GM19351 (cell line): ENCODE measurements around the gene PLD5.
"Not testable (repeated sequence)": the region's sequence is repeated elsewhere in the genome, so short reads cannot be mapped to it uniquely, and the experiment has no call there.

ENCODE experiments used
- ATAC-seq: cut with Tn5 transposase; IDR thresholded peaks from one replicate; pipeline ENCODE4 v1.9.1; 2021; ENCODE audit warnings: mild to moderate bottlenecking, moderate library complexity; ENCODE audit not compliant: unreplicated experiment

The PLD5 gene

GRCh38 chr1:242083742-242084141 lies 440.8 kb downstream of the PLD5 start:
- ATAC-seq = no peak

DNA sequence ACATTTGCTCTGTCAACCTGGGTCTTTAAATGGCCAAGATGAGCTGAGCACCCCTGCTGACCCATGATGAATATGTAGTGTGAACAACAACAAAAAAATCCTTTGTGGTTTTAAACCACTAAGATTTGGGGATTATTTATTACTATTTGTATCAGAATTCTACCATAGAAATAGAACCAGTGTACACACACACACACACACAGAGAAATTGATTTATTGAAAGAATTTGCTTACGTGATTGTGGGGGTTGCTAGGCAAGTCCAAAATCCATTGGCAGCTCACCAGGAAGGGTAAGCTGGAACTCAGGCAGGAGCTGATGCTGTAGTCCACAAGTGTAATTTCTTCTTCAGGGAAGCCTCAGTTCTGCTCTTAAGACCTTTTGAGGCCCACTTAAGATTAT lies 443.1 kb downstream of the PLD5 start:
- no peak for ATAC-seq

- peak; percentile 43 for ATAC-seq
These were observed 458.7 kb downstream of the PLD5 start for GRCh38 chr1:242065813-242066212.

DNA sequence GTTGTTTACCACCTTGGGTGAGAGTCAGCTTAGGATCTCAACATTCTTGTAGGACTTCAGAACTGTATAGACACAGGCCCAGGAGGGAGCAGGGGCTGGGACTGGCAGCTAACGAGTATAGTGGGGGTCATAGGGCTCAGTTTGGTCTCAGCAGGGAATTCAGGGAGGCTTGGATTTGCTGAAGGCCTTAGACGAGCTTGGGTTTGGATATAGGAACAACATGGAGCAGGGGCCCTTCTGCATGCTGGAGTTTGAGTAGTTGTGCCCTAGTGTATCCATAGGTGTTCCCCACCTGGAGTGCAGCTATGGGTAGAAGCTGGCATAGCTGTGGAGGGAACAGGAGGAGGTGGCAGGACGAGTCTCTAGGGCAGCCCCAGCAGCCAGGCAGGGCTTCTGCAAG lies 462.2 kb downstream of the PLD5 start:
- no peak for ATAC-seq

- no peak for ATAC-seq
These were observed 464.5 kb downstream of the PLD5 start for GRCh38 chr1:242059976-242060375.

GRCh38 chr1:242058582-242058981 lies 465.9 kb downstream of the PLD5 start:
- ATAC-seq = peak; percentile 82

GRCh38 chr1:242058181-242058580 lies 466.3 kb downstream of the PLD5 start:
- ATAC-seq = not testable (repeated sequence)

DNA sequence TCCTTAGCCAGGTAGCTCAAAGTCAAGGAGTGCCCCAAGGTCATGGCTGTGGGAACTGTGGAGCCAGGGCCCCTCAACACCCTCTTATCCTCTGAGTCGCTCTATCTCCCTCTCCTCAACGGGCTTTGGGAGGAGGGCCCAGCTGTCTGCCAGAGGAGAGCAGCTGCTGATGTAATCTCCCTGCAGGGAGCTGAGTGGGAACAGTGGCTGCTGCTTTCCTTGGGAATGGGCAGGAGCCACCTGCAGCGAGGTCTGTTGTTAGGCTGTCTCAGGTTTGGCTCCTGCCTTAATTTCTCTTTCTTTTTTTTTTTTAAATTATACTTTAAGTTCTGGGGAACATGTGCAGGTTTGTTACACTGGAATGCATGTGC lies 466.8 kb downstream of the PLD5 start:
- no peak for ATAC-seq

GRCh38 chr1:242056988-242057744 lies 467.3 kb downstream of the PLD5 start:
- ATAC-seq = no peak

DNA sequence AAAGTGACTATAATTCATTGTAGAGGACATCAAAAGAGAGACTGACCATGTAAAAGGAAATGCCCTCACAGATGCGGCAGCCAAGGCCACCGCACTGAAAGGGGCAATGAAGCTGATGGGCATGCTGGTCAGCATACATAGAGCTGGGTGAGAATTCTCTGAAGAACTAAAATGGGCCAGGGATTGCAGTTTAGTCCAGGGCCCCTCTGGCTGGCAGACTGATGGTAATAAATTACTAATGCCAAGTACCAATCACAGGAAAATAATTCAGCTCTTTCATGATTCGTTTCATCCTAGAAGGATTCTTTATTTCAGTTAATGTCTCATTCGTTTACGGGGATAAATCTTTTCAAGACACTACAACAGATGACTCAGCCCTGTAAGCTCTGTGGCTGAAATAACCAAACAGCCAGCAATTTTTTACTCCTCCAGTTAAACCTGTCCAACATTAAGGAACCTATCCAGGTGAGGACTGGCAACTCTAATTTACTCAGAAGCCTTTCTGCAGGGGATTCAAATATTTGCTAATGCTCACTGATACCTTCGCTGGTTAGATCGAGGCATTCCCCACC lies 468.7 kb downstream of the PLD5 start:
- ATAC-seq = no peak

DNA sequence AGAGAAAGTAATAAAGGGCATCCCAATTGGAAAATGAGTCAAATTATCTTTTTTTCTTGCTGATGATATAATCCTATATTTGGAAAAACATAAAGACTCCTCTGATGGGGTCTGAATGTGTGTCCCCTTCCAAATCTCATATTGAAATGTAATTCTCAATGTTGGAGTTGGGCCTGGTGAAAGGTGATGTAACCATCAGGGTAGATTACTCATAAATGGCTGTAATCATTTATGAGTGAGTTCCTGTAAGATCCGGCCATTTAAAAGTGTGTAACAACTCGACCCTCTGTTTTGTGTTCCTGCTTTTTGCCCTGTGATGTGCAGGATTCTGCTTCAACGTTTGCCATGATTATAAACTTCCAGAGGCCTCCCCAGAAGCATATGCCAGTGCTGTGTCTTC lies 481.3 kb downstream of the PLD5 start:
- no peak for ATAC-seq

DNA sequence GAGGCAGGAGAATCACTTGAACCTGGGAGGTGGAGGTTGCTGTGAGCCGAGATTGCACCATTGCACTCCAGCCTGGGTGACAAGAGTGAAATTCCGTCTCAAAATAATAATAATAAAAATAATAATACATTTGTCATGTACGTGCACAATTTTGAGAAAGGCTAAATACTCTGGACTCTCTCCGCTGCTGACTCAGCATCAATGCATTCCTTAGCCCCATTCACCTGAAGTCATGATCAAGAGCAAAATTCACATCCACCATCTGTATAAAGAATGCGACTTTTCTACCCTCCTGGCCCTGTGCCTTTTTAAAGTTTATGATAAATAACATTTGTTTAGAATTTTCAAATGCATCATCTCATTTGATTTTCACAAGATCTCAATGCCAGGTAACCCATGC lies 490.1 kb downstream of the PLD5 start:
- no peak for ATAC-seq

GRCh38 chr1:242033447-242033846 lies 491.1 kb downstream of the PLD5 start:
- ATAC-seq = no peak
